ENCODE measurements around the gene ISG20. TPM values are rescaled to one million over a fixed set of nuclear protein-coding genes. Genes with fewer than 3 reads are reported as not detected.
A peak's percentile ranks its signal among the peaks of the same experiment; 100 is the strongest.

The ISG20 gene
- total and polyA plus RNA-seq, 2 of the 8 experiments (the other 6 are each of a cell fraction or from before 2014, with no cell fraction given), result 2.9 to 5.2 TPM

DNA sequence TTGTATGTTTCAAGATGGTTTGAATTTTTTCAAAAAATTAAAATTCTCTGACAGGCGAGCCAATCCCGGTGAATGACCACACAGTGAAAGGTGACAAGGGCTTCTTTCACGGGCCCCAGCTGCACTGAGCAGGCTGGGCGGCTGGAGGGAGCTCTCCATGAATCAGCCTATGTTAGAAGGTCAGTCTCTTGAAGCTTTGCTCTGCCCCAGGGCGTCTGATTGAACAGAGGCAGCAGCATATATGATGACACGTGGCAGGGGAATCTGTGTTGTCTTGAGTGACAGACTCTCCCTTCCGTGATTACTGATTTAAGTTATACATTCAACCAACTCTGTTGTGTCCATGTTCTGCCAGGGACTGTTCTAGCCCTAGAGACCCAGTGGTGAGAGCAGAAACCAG is 51.5 kb downstream of the ISG20 start:
- CTCF ChIA-PET (ENCODE audit: partially characterized antibody), result interaction anchor here (1.1 to 1.8 kb wide), 5 partner anchors 9 to 145 kb away, joined by 3 to 9 read pairs (median 4); no protein-coding TSS in a partner anchor
- Histone ChIP-seq H3K4me3 (ENCODE audit: extremely low read depth in 1 of 4, insufficient read depth in 2 of 4, low read depth in 3 of 4, low read length in 4 of 4) (no peak overlapping the region), H2BK20ac (ENCODE audit: low read length) (no peak overlapping the region), H3K14ac (ENCODE audit: insufficient read length) (no peak overlapping the region), H3K4me2 (ENCODE audit: insufficient read depth in 1 of 2, low read depth in 2 of 2, low read length in 2 of 2) (no peak overlapping the region), H3K23ac (ENCODE audit: insufficient read length) (no peak overlapping the region), H4K8ac (ENCODE audit: extremely low read depth, insufficient read depth, low read length) (peak overlapping the region; percentile 35; the same call in 1 of the 2 replicates), H3K4me1 (replicated peaks in 1 of 4; ENCODE audit: control insufficient read depth in 3 of 4, insufficient read depth in 4 of 4, low read length in 3 of 4) (no peaks in the 10 kb centered on the region), H3K9me3 (ENCODE audit: insufficient read depth in 2 of 2, low read depth in 1 of 2, low read length in 1 of 2) (peaks cover 3 to 10% of the 10 kb centered on the region in 2 experiments; a peak in 2 of 4 replicates), H3K79me1 (ENCODE audit: low read depth, low read length) (no peaks in the 10 kb centered on the region), H3K27ac (ENCODE audit: low read depth, low read length) (no peak overlapping the region), H3K56ac (replicated peaks; ENCODE audit: insufficient read length, low read depth, low read length) (no peak overlapping the region), H4K91ac (replicated peaks; ENCODE audit: insufficient read length, low read length) (no peak overlapping the region), H4K20me1 (replicated peaks in 1 of 2; ENCODE audit: control insufficient read depth in 1 of 2, insufficient read depth in 2 of 2, low read length in 2 of 2) (no peaks in the 10 kb centered on the region), H4K5ac (ENCODE audit: insufficient read length, low read depth, low read length) (no peak overlapping the region), H2AK5ac (ENCODE audit: low read depth, low read length) (no peak overlapping the region), H2BK12ac (ENCODE audit: low read depth, low read length) (no peak overlapping the region), H3K9ac (replicated peaks in 1 of 4; ENCODE audit: extremely low read depth in 1 of 4, low read depth in 3 of 4, low read length in 3 of 4) (no peak overlapping the region), H2AFZ (ENCODE audit: low read length) (no peak overlapping the region), H3K4ac (replicated peaks; ENCODE audit: insufficient read length, low read depth, low read length) (no peak overlapping the region), H2BK5ac (ENCODE audit: low read depth, low read length) (no peak overlapping the region), H3K18ac (ENCODE audit: extremely low read depth, low read length) (no peak overlapping the region), H3K79me2 (ENCODE audit: control insufficient read depth in 1 of 2, insufficient read depth in 2 of 2, low read length in 2 of 2) (no peaks in the 10 kb centered on the region), H3K23me2 (ENCODE audit: low read depth, low read length) (0 out of 2 replicates have a peak, but pooled peaks cover 2% of the 10 kb centered on the region), H3K36me3 (ENCODE audit: control insufficient read depth in 2 of 4, insufficient read depth in 4 of 4, low read length in 3 of 4) (no peaks in the 10 kb centered on the region), H3K27me3 (replicated peaks in 1 of 4; ENCODE audit: control insufficient read depth in 3 of 4, extremely low read depth in 1 of 4, insufficient read depth in 3 of 4, low read length in 3 of 4) (no peaks in the 10 kb centered on the region), H2BK15ac (ENCODE audit: low read length) (0 out of 2 replicates have a peak overlapping the region, but pooled peaks have one; percentile 31), H2BK120ac (replicated peaks; ENCODE audit: low read depth, low read length) (no peak overlapping the region)
- DNase-seq (ENCODE audit: low read depth in 1 of 2, low spot score in 2 of 2) (no peak), FAIRE-seq (no peak)
- POLR2A ChIA-PET (ENCODE audit: partially characterized antibody), result interaction anchor here (0.6 to 1.6 kb wide), 2 partner anchors 15 to 139 kb away, joined by 5 read pairs; no protein-coding TSS in a partner anchor
- TF ChIP-seq FOSL1 (IDR thresholded peaks at IDR 0.05; ENCODE audit: insufficient read depth, low read depth, low read length) (no peak), ASH2L (IDR thresholded peaks at IDR 0.05; ENCODE audit: low read length) (no peak), GABPA (IDR thresholded peaks at IDR 0.05; ENCODE audit: borderline replicate concordance, insufficient read depth, low read length) (no peak), RFX5 (IDR thresholded peaks at IDR 0.05; ENCODE audit: borderline replicate concordance, low read depth, low read length) (no peak)
- WGBS, 2 experiments (ENCODE audit: extremely low coverage in 1 of 2, insufficient coverage in 1 of 2, insufficient read length in 1 of 2, insufficient replicate concordance in 2 of 2, low coverage in 1 of 2, low lambda C conversion rate in 2 of 2, missing lambda C conversion rate in 1 of 2), result 92% methylated on average over 7 of the region's 7 CpGs; no CpG with 5 or more reads in 1 of the 2 experiments
